A673 (cell line): ENCODE measurements around the gene DIAPH1.

Experiments used
- EZH2 ChIP-seq: fragments of 200-600 bp; sonication (generic); IDR thresholded peaks from 2 replicates; pipeline ENCODE4 v1.6.1; 2017; ENCODE audit warnings: borderline replicate concordance, low read depth, mild to moderate bottlenecking, mixed read lengths, antibody characterized with exemption, low read length; ENCODE audit not compliant: poor library complexity, severe bottlenecking
- TF ChIP-seq, protein P1 (sequence below): fragments of 300-800, 200-600 bp; sonication (generic); conservative IDR thresholded peaks from 2 replicates; pipeline ENCODE4 v1.5.1; 2017; ENCODE audit warnings: low read depth, mild to moderate bottlenecking, antibody characterized with exemption, low read length, moderate library complexity, mixed read lengths

DNA sequence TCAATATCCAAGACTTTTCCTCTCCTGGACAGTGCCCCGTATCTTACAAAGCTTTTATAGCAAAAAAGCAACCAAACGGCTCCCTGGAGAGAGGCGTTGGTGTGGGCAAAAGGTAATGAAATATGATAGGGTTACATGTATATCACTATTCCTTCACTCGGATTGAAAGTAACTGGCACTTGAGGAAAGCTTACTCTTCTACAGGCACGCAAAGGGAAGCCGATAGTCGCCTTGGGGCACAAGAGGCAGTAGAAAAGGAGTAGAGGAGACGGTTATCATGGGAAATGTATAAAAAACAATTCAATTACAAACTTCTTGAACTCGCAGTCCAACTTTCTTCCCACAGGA lies 1.1 kb downstream of the DIAPH1 start:
- TF ChIP-seq, protein P1, sequence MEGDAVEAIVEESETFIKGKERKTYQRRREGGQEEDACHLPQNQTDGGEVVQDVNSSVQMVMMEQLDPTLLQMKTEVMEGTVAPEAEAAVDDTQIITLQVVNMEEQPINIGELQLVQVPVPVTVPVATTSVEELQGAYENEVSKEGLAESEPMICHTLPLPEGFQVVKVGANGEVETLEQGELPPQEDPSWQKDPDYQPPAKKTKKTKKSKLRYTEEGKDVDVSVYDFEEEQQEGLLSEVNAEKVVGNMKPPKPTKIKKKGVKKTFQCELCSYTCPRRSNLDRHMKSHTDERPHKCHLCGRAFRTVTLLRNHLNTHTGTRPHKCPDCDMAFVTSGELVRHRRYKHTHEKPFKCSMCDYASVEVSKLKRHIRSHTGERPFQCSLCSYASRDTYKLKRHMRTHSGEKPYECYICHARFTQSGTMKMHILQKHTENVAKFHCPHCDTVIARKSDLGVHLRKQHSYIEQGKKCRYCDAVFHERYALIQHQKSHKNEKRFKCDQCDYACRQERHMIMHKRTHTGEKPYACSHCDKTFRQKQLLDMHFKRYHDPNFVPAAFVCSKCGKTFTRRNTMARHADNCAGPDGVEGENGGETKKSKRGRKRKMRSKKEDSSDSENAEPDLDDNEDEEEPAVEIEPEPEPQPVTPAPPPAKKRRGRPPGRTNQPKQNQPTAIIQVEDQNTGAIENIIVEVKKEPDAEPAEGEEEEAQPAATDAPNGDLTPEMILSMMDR, result no peak
- TF ChIP-seq EZH2, result no peak
